ENCODE measurements around the gene PCTP.

DNA sequence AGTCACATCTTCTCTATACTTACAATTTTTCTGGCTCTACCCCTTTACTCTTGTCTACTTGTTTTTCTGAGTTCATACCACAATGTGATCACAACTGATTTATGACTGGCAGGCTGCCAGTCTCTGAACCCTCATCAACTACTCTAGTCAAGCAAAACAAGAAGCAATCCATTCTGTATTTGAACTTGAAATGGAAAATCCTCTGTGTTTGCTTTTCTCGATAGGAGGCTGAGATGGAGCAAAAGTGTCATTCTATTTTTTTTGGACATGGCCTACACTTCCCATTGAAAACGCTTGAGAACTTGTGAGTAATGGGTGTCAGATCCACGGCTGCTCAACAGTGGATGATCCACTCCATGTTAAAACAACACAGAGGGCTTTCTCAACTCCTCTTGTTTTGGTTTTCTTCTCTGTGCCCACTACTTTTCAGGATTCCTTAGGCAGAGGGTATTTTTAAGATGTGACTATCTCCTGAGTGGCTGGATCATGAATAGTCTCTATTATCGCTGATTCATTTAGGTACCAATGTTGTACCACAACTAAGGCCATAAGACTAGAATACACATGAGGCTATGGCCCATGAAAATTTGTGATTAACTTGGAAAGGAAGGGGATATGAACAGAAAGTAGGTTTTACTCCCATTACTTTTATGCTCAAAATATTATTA lies 39.9 kb upstream of the PCTP start:
- TF ChIP-seq, protein P1, sequence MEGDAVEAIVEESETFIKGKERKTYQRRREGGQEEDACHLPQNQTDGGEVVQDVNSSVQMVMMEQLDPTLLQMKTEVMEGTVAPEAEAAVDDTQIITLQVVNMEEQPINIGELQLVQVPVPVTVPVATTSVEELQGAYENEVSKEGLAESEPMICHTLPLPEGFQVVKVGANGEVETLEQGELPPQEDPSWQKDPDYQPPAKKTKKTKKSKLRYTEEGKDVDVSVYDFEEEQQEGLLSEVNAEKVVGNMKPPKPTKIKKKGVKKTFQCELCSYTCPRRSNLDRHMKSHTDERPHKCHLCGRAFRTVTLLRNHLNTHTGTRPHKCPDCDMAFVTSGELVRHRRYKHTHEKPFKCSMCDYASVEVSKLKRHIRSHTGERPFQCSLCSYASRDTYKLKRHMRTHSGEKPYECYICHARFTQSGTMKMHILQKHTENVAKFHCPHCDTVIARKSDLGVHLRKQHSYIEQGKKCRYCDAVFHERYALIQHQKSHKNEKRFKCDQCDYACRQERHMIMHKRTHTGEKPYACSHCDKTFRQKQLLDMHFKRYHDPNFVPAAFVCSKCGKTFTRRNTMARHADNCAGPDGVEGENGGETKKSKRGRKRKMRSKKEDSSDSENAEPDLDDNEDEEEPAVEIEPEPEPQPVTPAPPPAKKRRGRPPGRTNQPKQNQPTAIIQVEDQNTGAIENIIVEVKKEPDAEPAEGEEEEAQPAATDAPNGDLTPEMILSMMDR (IDR thresholded peaks at IDR 0.05; ENCODE audit: insufficient read depth, low read length, poor library complexity, severe bottlenecking) = no peak
- no peak for TF ChIP-seq EZH2phosphoT487 (conservative IDR thresholded peaks at IDR 0.05; ENCODE audit: low read length)
